ENCODE data around the gene GPRIN1. TPM values are rescaled to one million over a fixed set of nuclear protein-coding genes. Genes with fewer than 3 reads are reported as not detected.

GPRIN1 gene
- total RNA-seq, 3 donors from 2014 or later: 0.64 to 1.2 (median 0.98) TPM

DNA sequence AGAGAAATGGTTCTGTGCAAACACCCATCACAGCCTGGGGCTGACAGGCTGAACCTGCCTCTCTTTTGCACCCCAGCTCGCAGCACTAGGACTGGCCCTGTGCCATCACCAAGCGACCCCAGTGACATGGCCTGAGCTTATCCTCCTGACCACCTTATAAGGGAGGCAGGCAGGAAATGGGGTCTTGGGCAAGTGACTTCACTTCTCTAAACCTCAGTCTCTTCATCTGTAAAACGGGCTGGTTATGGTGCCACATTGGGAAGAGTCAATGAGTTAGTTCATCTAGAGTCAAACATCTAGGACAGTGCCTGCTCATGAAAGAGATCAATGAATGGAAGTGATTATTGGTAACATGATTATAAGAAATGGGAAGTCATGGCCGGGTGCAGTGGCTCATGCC lies 14.2 kb upstream of the GPRIN1 start:
- TF ChIP-seq, protein P1, sequence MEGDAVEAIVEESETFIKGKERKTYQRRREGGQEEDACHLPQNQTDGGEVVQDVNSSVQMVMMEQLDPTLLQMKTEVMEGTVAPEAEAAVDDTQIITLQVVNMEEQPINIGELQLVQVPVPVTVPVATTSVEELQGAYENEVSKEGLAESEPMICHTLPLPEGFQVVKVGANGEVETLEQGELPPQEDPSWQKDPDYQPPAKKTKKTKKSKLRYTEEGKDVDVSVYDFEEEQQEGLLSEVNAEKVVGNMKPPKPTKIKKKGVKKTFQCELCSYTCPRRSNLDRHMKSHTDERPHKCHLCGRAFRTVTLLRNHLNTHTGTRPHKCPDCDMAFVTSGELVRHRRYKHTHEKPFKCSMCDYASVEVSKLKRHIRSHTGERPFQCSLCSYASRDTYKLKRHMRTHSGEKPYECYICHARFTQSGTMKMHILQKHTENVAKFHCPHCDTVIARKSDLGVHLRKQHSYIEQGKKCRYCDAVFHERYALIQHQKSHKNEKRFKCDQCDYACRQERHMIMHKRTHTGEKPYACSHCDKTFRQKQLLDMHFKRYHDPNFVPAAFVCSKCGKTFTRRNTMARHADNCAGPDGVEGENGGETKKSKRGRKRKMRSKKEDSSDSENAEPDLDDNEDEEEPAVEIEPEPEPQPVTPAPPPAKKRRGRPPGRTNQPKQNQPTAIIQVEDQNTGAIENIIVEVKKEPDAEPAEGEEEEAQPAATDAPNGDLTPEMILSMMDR (IDR thresholded peaks at IDR 0.05): no peak
- TF ChIP-seq POLR2AphosphoS5 (IDR thresholded peaks at IDR 0.05): no peak
- TF ChIP-seq POLR2A (IDR thresholded peaks at IDR 0.05): no peak
- H3K27ac ChIP-seq: no peak overlapping the region
- H3K9me3 ChIP-seq: no peaks in the 10 kb centered on the region
- intact Hi-C loops (cut with DNase I; ENCODE audit: low total_unique reads): no loop called here
- no peak overlapping the region for H3K4me3 ChIP-seq
- no peaks in the 10 kb centered on the region for H3K36me3 ChIP-seq
- H3K27me3 ChIP-seq: peaks cover 17 to 80% of the 10 kb centered on the region in 2 donors
- H3K4me1 ChIP-seq: peaks cover 0 to 9% of the 10 kb centered on the region in 2 donors
- no peak for DNase-seq (ENCODE audit: low spot score in 2 of 2)

DNA sequence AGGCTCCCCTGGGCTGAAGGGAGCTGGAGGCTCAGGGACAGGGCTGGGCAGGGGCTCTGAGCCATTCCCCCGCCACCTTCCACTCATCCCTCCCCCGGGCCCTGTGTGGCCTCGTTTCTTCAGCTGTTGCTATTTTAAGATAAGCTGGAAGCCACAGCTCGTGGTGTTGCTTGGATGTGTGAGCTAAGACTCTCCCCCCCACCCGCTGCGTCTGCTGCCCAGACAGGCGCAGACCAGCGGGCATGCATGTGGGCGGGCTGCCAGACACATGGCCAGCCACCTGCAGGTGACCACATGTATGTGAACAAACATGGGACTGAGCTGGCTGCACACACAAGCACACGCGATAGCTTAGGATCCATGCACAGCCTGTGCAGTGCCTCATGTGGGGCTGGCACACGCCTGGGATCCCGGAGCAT lies 11.7 kb upstream of the GPRIN1 start:
- Histone ChIP-seq H3K36me3 (no peaks in the 10 kb centered on the region), H3K4me3 (no peak overlapping the region), H3K27ac (no peak overlapping the region), H3K4me1 (peaks cover 0 to 11% of the 10 kb centered on the region in 2 donors), H3K27me3 (peaks cover 17 to 79% of the 10 kb centered on the region in 2 donors), H3K9me3 (no peaks in the 10 kb centered on the region)
- no peak for DNase-seq (ENCODE audit: low spot score in 2 of 2)
- TF ChIP-seq POLR2AphosphoS5 (IDR thresholded peaks at IDR 0.05): no peak
- TF ChIP-seq POLR2A (IDR thresholded peaks at IDR 0.05): no peak
- intact Hi-C loops (cut with DNase I; ENCODE audit: low total_unique reads): no loop called here

DNA sequence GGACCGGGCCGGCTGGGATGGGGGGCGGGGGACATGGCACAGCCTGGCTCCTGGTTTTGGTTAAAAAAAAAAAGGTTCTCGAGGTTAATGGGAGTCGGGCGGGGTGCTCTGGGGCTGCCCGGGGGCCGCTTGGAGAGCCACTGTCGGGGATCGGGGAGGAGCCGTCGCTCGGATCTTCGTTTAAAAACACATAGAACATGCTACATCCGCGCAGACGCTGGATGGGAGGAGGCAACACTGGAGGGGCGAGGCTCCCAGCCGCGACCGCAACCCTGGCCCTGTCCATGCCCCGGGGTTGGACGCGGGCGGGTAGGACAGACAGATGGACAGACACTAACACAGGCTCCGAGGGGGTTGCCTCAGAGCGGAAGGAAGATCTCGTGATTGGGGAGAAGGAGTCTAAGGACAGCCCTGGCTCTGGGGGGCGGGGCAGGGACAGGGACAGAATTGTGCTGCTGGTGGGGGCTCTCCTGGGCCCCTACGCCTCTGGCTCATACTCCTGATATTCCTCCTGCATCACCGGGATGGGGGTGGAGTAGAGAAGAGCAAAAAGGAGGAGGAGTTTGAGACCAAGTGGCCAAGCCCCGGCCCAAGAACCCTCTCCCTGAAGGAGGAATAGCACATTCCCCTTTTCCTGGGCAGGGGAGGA lies 10.5 kb upstream of the GPRIN1 start:
- DNase-seq (ENCODE audit: low spot score in 2 of 2): no peak
- H3K4me1 ChIP-seq: peaks cover 0 to 11% of the 10 kb centered on the region in 2 donors
- no peaks in the 10 kb centered on the region for H3K9me3 ChIP-seq
- H3K27ac ChIP-seq: no peak overlapping the region
- H3K27me3 ChIP-seq: peaks cover 17 to 84% of the 10 kb centered on the region in 2 donors
- H3K36me3 ChIP-seq: no peaks in the 10 kb centered on the region
- TF ChIP-seq POLR2AphosphoS5 (IDR thresholded peaks at IDR 0.05) (no peak), POLR2A (IDR thresholded peaks at IDR 0.05) (no peak)
- TF ChIP-seq, protein P1 (IDR thresholded peaks at IDR 0.05): no peak
- intact Hi-C loops (cut with DNase I; ENCODE audit: low total_unique reads): no loop called here
- H3K4me3 ChIP-seq: peak overlapping the region in 1 of 3 donors; percentile 48

DNA sequence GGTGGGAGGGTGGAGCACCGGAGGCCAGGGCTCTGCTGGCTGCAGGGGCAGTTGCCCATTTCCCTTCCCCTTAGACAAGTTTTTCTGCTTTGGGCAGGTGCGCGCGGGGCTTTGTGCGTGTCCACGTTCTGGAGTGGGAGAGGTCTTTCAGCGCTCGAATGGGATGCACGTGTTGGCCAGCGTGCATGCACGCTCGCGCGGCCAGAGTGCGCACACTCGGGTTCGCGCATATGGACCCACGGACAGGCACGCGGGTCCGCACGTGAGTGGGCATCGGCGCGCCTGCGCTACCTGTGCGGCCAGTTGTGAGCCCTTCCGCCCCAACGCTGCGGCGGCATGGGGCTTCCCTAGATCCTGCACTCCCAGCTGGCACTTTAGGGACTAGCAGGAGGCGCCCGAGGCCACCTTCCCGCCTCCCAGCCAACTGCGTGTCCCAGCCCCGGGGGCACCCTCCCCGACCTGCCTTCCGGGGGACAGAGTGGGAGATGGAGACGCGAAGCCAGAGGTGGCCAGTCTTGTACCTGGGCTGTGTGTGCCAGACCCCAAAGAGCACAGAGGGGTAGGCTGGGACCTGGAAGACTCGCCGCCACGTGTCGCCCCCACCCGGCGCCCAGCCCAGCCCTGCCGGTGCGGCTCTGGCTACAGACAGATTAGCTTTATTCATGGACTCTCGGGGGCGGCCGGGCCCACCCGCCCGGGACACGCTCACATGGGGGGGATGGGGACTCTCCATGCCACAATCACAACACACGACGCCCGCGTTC lies 9.8 kb upstream of the GPRIN1 start:
- Histone ChIP-seq H3K36me3 (no peaks in the 10 kb centered on the region), H3K27ac (no peak overlapping the region), H3K9me3 (no peaks in the 10 kb centered on the region), H3K4me1 (peaks cover 0 to 11% of the 10 kb centered on the region in 2 donors), H3K4me3 (peak overlapping the region in 2 of 3 donors; percentile 7 to 48), H3K27me3 (peaks cover 17 to 84% of the 10 kb centered on the region in 2 donors)
- no peak for DNase-seq (ENCODE audit: low spot score in 2 of 2)
- intact Hi-C loops (cut with DNase I; ENCODE audit: low total_unique reads): no loop called here
- TF ChIP-seq, protein P1 (IDR thresholded peaks at IDR 0.05): no peak
- no peak for TF ChIP-seq POLR2A (IDR thresholded peaks at IDR 0.05)

DNA sequence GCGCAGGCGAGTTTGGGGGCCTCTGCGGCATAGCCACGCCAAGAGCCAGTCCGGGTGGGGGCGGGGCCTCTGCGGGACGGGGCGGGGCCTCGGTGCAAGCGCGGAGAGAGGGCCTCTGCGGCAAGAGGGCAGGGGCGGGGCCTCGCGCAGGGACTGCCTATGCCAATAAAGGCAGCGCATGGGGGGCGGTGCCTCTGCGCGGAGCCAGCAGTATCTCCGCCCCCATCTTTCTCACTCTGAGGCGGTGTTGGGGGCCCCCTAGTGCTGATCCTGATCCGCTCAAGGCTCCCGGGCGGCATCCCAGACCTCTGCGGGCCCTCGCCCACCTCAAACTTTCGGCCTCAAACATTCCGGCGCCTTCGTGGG lies 9.2 kb upstream of the GPRIN1 start:
- H3K9me3 ChIP-seq: no peaks in the 10 kb centered on the region
- H3K4me1 ChIP-seq: peaks cover 0 to 11% of the 10 kb centered on the region in 2 donors
- no peaks in the 10 kb centered on the region for H3K36me3 ChIP-seq
- peak in 1 of 2 donors; percentile 23 for DNase-seq (ENCODE audit: low spot score in 2 of 2)
- peaks cover 17 to 84% of the 10 kb centered on the region in 2 donors for H3K27me3 ChIP-seq
- no peak overlapping the region for H3K27ac ChIP-seq
- intact Hi-C loops (cut with DNase I; ENCODE audit: low total_unique reads): no loop called here
- H3K4me3 ChIP-seq: peak overlapping the region in 2 of 3 donors; percentile 7 to 48
- TF ChIP-seq POLR2A (IDR thresholded peaks at IDR 0.05) (no peak), POLR2AphosphoS5 (IDR thresholded peaks at IDR 0.05) (no peak)
- TF ChIP-seq, protein P1 (IDR thresholded peaks at IDR 0.05): no peak

All from breast epithelium (tissue), 4 donors.